HCT116 (cell line): Measurements from ENCODE around the gene LMBR1.

Experiments used
- CTCF ChIP-seq, 3 experiments: fragments of 200-600 bp in 1 of 3; sonication (generic) in 1 of 3; IDR thresholded peaks in 2 of 3; conservative IDR thresholded peaks in 1 of 3; 2 replicates each; pipeline ENCODE4 v1.5.1; 2012 to 2017; ENCODE audit warnings: low read depth in 2 of 3, low read length in 2 of 3, antibody characterized with exemption in 1 of 3, borderline replicate concordance in 1 of 3, control low read depth in 1 of 3, mild to moderate bottlenecking in 1 of 3, mixed read lengths in 1 of 3, mixed run types in 1 of 3, moderate library complexity in 1 of 3; ENCODE audit not compliant: insufficient read depth in 1 of 3
- EZH2phosphoT487 ChIP-seq: fragments of 200-600 bp; IDR thresholded peaks from 2 replicates; pipeline ENCODE4 v1.6.1; 2018; ENCODE audit warnings: antibody characterized with exemption, borderline replicate concordance
- POLR2A ChIP-seq: IDR thresholded peaks from 2 replicates; pipeline ENCODE4 v1.7.0; 2011; ENCODE audit warnings: borderline replicate concordance; ENCODE audit not compliant: insufficient read depth, insufficient read length; ENCODE audit errors: extremely low read depth
- POLR2AphosphoS5 ChIP-seq: IDR thresholded peaks from 2 replicates; pipeline ENCODE4 v1.6.1; 2011; ENCODE audit warnings: mild to moderate bottlenecking, low read depth, low read length, moderate library complexity
- RAD21 ChIP-seq: IDR thresholded peaks from 2 replicates; pipeline ENCODE4 v1.6.1; 2012; ENCODE audit warnings: low read depth, mild to moderate bottlenecking
- SIN3A ChIP-seq: IDR thresholded peaks from 2 replicates; pipeline ENCODE4 v1.6.1; 2012; ENCODE audit warnings: low read depth
- SRF ChIP-seq: IDR thresholded peaks from 2 replicates; pipeline ENCODE4 v1.6.1; 2012; ENCODE audit warnings: low read depth
- YY1 ChIP-seq: IDR thresholded peaks from 2 replicates; pipeline ENCODE4 v1.6.1; 2011; ENCODE audit warnings: low read length, low read depth, moderate library complexity, mild to moderate bottlenecking; ENCODE audit not compliant: insufficient replicate concordance; ENCODE audit errors: extremely low read depth
- ZFX ChIP-seq: fragments of 450-650 bp; IDR thresholded peaks from 2 replicates; pipeline ENCODE4 v1.6.1; 2017
- TF ChIP-seq, protein P1 (sequence below): IDR thresholded peaks from 2 replicates; pipeline ENCODE4 v1.6.1; 2011; ENCODE audit warnings: mild to moderate bottlenecking, low read length, moderate library complexity; ENCODE audit not compliant: insufficient replicate concordance; ENCODE audit errors: extremely low read depth

DNA sequence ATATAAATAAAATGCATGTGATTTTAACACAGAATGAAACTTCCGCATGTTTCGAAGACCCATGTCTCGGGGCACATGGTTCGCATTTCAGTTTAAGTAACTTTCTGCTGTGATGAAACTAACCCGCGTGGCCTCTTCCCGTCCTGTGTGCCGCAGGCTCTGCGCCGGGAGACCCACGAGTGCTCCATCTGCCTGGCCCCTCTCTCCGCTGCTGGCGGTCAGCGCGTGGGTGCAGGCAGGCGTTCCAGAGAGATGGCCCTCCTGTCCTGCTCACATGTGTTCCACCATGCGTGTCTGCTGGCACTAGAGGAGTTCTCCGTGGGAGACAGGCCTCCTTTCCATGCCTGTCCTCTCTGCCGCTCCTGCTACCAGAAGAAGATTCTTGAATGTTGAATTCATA, 216.7 kb downstream of the LMBR1 start:
- TF ChIP-seq YY1 (no peak), POLR2AphosphoS5 (no peak), CTCF (IDR thresholded peaks at IDR 0.05 in 2 of 3, conservative IDR thresholded peaks at IDR 0.05 in 1 of 3; ENCODE audit: borderline replicate concordance in 1 of 3, insufficient read depth in 1 of 3, low read depth in 2 of 3, low read length in 2 of 3) (no peak), ZFX (no peak), EZH2phosphoT487 (no peak), RAD21 (no peak), SRF (no peak), SIN3A (no peak), POLR2A (no peak)
- TF ChIP-seq, protein P1, sequence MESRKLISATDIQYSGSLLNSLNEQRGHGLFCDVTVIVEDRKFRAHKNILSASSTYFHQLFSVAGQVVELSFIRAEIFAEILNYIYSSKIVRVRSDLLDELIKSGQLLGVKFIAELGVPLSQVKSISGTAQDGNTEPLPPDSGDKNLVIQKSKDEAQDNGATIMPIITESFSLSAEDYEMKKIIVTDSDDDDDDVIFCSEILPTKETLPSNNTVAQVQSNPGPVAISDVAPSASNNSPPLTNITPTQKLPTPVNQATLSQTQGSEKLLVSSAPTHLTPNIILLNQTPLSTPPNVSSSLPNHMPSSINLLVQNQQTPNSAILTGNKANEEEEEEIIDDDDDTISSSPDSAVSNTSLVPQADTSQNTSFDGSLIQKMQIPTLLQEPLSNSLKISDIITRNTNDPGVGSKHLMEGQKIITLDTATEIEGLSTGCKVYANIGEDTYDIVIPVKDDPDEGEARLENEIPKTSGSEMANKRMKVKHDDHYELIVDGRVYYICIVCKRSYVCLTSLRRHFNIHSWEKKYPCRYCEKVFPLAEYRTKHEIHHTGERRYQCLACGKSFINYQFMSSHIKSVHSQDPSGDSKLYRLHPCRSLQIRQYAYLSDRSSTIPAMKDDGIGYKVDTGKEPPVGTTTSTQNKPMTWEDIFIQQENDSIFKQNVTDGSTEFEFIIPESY = no peak
